KBM-7 (cell line): ENCODE data around the gene LRRC9.

ENCODE experiments used
- DNase-seq: peaks from one replicate; pipeline ENCODE4 v3.0.0-alpha.2; 2015
- in situ Hi-C: fragments of 300-500 bp; cut with MboI; formaldehyde crosslinking; loops from 2 replicates; pipeline ENCODE4 v1.14.3; 2020; ENCODE audit warnings: low sequenced_read_pairs, low pct_unique_long_range_greater_than_20kb, mixed read lengths

The LRRC9 gene

GRCh38 chr14:59919570-59920377, at the start of gene LRRC9:
Gene LRRC9, plus strand, starts transcription at chr14:59920144.
- DNase-seq: no peak
- in situ Hi-C loops: no loop called here

- peak; percentile 69 for DNase-seq
- in situ Hi-C loops: no loop called here
Observed at GRCh38 chr14:59870277-59871165, 49.4 kb upstream of the LRRC9 start, which contains the start of gene RTN1. Gene RTN1, minus strand, starts transcription at chr14:59870776. Its CDS starts 146 bp downstream, at chr14:59870630.

- DNase-seq: no peak
- in situ Hi-C loops: no loop called here
Observed at GRCh38 chr14:59871166-59871495, 48.8 kb upstream of the LRRC9 start.

- in situ Hi-C loops: no loop called here
- DNase-seq: no peak
Observed at GRCh38 chr14:59882957-59883356, 37.0 kb upstream of the LRRC9 start.

GRCh38 chr14:59890676-59891075, 29.3 kb upstream of the LRRC9 start:
- DNase-seq: no peak
- in situ Hi-C loops: no loop called here

GRCh38 chr14:59895721-59896120, 24.2 kb upstream of the LRRC9 start:
- in situ Hi-C loops: no loop called here
- no peak for DNase-seq

- in situ Hi-C loops: no loop called here
- DNase-seq: no peak
Observed at GRCh38 chr14:59897757-59898383, 22.1 kb upstream of the LRRC9 start.

GRCh38 chr14:59900556-59900955, 19.4 kb upstream of the LRRC9 start:
- in situ Hi-C loops: no loop called here
- no peak for DNase-seq

GRCh38 chr14:59904184-59904583, 15.8 kb upstream of the LRRC9 start:
- no peak for DNase-seq
- in situ Hi-C loops: no loop called here

- in situ Hi-C loops: no loop called here
- DNase-seq: no peak
Observed at GRCh38 chr14:59905188-59905587, 14.8 kb upstream of the LRRC9 start.

GRCh38 chr14:59912443-59912842, 7.5 kb upstream of the LRRC9 start:
- DNase-seq: no peak
- in situ Hi-C loops: no loop called here

- in situ Hi-C loops: no loop called here
- DNase-seq: no peak
Observed at GRCh38 chr14:59913187-59913586, 6.8 kb upstream of the LRRC9 start.

- DNase-seq: peak; percentile 40
- in situ Hi-C loops: no loop called here
Observed at GRCh38 chr14:59918824-59919569, 947 bp upstream of the LRRC9 start.

GRCh38 chr14:59920378-59920683, 387 bp downstream of the LRRC9 start:
- in situ Hi-C loops: no loop called here

GRCh38 chr14:59925797-59926196, 5.9 kb downstream of the LRRC9 start:
- in situ Hi-C loops: no loop called here
- DNase-seq: no peak

More at GRCh38 chr14:59920378-59920683, 387 bp downstream of the LRRC9 start:
- DNase-seq: no peak

- DNase-seq: no peak
- in situ Hi-C loops: no loop called here
Observed at GRCh38 chr14:59926534-59926933, 6.6 kb downstream of the LRRC9 start.

- in situ Hi-C loops: no loop called here
- DNase-seq: no peak
Observed at GRCh38 chr14:59931237-59931636, 11.3 kb downstream of the LRRC9 start.

GRCh38 chr14:59936145-59936544, 16.2 kb downstream of the LRRC9 start:
- in situ Hi-C loops: no loop called here
- no peak for DNase-seq

- no peak for DNase-seq
- in situ Hi-C loops: no loop called here
Observed at GRCh38 chr14:59939828-59940227, 19.9 kb downstream of the LRRC9 start.
